NCI-H460 (cell line): ENCODE measurements around the gene NMNAT2. TPM values are rescaled to one million over a fixed set of nuclear protein-coding genes. Genes with fewer than 3 reads are reported as not detected.

Experiments
- DNase-seq: peaks from one replicate; pipeline ENCODE4 v3.0.0-alpha.2; 2016; ENCODE audit warnings: low read depth; ENCODE audit errors: extremely low read depth
- total RNA-seq: library from RNA; depleted of rRNA; stranded (reverse); fragments of >200 nt; shearing (Covaris generic); gene quantifications from 2 replicates; pipeline ENCODE4 v1.2.3, GENCODE V29; 2014

Gene NMNAT2
- total RNA-seq, 1 experiment from 2014 or later: 5.3 TPM

DNA sequence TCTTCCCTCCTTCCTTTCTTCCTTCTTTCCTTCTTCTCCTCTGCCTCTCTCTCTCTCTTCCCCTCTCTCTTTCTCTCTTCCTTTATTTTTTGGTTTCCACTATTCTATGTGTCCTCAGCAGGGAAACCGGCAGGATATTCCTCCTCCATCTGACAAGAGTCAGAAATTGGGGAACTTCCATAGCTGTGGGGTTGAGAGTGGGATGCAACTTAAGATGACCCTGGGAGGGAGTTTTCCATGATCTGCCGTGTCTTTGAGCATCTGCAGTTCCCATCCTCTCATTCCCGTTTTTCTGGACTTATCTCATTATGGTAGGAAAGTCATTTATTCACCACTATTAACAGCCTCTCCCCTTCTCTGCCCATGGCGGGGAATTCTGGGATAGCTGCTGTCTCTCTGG lies 98.6 kb downstream of the NMNAT2 start:
- no peak for DNase-seq

DNA sequence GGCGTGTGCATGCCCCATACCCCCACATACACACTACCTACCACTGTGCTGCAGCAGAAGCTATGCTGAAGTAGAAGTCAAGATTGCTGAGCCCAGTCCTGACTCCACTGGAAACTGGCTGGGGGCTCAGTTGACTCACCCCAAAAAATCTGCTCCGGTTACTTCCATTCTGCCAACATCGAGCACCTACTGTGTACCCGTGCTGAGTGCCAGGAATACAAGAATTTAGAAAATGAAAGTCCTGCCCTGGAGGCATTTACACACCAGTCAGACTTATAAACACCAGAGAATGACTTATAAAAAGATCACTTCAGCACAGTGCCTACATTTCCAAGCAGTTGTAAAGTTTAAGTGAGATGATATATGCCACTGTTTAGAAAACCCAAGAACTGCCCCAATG lies 99.1 kb downstream of the NMNAT2 start:
- DNase-seq: no peak

DNA sequence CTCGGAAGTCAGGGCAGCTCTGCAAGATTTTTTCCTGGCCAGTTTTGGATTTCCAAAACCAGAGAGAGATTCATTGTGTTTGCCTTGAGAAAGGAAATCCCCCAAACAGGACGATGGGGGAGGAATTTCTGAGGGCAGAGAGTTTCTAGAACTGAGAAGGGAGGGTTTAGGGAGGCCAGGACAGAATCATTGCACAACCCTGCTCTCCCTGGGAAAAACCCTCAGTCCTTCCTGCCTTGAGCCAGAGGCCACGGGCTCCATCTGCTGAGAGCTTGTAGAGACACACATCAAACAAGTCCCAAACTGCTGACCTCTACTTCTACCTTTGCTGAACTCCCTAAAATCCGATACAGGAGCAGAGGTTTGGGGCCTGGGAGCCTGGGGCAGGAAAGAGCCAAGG lies 99.7 kb downstream of the NMNAT2 start:
- peak; percentile 86 for DNase-seq

DNA sequence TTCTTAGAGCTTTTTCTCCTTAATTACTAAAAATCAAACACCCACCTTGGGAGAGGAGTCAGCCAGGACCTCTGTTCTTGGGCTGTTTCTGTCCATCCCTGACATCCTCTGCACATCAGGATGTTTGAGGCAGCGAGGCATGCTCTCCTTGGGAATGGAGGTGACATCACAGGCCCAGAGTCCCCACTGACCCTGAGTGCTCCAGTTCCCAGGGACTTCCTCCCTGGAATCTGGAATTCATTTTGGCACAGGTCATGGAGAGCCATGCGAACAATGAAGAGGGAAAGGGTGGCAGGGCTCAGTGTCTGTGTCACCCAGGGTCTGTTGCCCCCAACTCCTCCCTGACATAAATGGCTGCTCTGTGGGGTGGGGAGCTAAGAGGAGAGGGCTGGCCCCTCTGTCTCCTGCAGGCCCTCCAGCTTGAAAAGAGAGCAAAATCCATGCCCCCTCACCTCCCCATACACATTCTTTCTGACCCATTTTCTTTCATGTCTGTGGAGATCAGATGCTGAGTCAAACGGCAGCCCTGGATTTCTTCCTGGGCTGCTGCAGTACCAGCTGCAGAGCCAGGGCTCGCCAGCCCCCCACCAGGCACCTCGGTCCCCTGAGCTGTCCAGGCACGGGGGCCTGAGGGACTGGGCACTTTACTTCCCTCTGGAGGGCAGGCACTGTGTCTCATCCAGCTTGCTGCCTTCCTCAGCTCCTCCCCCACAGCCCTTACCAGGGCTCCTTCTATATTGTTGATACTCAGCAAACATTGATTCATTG lies 102.0 kb downstream of the NMNAT2 start:
- DNase-seq: no peak

DNA sequence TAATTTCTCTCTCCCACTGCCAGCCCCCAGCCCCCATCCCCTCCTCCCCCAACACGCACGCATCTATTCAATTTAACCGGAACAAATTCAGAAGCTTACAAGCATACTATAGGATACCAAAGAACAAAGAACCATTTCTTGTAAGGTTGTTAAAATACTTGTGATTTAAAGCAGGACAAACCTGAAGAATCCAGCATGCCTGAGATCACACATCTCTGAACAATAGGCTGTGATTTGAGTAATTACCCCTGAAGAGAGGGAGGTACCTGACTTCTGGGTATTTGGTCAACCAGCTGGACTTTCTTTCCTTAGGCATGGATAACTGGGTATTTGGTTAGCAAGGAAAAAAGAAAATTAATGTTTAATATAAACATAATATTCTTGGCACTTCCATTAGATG lies 105.1 kb downstream of the NMNAT2 start:
- DNase-seq: no peak

DNA sequence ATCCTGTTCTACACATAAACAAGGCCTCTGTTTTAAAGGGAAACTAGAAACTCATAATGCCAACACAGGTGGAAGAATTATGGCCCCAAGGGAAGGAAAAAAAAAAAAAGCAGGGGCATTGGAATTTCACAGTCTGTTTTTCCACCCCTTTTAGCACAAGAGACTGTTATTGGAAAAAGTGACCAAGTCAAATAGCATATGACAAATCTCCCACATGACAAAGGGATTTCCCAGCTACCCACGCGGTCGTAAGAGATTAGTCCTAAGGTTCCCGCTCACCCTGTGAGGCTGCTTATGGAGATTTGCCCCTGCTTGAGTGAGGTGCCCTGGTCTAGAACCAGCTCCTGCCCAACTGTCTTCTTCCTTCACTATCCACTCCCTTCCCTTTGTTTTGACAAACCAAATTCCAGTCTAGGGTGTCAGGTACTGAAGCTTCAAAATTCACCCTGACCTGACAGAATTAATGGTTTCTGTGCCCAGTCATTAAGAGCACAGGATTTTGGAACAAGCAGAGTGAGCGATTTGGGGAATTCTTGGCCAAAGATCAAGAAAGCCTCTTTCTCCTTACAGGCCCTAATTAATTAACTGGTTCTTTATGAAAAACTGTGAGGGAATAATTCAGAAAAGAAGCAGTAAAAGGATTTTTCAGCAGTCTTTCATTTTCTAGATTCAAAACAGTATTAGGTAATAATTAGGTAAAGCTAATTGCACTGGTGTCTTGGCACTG lies 107.3 kb downstream of the NMNAT2 start:
- DNase-seq: no peak

DNA sequence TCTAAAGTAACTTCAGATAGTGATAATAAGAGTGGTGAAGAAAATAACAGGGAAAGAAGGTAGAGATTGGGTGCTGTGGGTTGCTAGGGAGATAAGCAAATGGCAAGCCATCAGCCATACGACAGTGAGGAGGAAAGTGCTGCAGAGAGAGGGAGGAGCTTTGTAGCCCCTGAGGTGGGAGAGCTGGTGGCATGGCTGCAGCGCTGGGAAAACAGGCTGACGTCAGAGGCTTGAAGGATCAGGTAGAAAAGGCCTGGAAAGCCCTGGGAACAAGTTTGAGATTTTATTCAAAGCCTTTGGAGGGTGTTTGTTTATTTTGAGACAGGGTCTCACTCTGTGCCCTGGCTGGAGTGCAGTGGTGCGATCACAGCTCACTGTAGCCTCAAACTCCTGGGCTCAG lies 109.5 kb downstream of the NMNAT2 start:
- no peak for DNase-seq

DNA sequence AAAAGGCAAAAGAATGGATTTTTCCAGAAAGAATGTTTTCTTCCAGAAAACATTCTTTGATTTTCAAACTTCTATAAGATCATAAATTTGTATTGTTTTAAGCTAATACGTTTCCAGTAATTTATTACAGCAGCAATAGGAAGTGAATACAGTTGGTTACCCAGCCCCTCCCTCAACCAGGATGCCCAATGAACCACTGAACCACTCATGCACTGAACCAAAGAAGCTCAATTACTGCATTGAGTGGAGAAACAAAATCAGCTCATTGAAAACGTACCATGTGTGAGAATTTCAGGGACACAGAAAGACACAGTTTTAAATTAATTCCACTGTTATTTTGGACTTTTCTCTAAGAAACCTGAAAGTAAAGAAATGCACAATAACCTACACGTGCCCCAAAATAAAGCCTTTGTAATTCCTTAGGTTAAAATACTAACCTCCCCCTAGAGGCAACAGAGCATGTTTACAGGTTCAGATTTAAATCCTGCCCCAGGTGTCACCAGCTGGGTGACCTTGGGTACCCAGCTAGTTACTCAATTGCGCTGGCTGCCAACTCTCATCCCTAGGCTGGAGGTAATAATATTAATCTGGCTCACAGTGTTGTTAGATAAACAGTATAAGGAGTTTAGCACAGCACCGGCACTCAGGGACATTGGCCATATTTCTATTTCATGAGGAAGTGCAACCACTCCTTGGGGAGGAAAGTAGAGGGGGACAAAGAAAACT lies 111.7 kb downstream of the NMNAT2 start:
- DNase-seq: peak; percentile 12

DNA sequence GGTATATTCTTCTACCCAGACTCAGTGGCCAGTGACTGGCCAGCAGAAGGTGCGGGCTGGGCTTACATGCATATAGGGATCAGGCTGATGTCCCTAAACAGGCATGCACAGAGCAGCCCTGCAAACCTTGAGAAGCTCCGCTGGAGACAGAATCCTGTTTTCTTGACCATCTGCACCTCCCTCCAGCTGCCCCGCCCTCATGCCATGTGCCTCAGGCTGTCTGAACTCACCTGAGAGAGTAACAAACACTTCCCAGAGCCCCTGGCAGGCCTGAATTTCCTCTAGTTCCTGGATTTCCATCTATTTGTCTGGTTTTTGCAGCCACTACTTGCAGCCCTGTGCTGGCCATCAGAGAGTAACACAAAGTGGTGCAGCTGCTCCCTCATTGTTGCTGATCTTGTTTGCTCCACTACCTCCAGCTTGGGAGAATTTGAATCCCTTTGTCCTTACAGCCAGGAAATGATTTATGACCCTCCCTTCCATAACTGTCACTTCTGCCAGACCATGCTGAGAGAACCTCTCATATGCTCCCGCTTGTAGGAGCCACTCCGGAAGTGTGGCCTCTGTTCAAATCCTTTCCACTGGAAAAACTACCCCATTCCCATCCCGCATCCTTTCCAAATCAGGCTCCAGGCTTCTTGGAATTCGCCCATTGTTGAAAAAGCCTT lies 113.6 kb downstream of the NMNAT2 start:
- DNase-seq: no peak

DNA sequence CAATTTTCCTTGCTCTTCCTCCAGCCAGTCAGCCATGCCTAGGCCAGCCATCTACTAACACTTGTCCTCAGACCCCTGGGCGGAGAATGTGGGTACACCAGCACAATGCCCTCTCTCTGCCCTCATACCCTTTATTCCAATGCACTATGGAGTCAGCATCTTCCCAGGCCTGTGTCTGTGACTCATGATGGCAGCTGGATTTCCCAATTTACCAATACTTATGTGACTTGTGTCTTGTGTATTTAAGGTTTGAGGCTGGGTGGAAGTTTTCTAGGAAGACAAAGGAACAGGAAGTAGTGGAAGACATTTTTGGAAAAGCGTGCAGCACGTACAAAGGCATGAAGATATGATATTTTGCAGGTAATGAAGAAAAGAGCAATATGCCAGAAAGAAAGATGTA lies 114.3 kb downstream of the NMNAT2 start:
- DNase-seq: no peak

DNA sequence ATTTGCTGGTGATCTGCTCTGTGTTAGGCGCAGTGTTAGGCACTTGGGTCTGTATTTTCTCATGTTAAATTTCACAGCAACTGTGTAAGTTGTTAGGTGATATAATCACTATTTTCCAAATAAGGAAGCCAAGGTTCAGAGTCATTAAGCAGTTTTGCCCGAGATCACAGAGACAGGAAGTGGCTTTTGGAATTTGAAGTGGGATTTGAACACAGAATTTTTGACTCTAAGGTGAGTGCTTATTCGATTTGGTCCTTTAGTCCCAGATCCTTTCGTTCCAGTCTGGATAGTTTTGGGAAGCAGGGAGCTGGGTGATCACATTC lies 114.9 kb downstream of the NMNAT2 start:
- no peak for DNase-seq

DNA sequence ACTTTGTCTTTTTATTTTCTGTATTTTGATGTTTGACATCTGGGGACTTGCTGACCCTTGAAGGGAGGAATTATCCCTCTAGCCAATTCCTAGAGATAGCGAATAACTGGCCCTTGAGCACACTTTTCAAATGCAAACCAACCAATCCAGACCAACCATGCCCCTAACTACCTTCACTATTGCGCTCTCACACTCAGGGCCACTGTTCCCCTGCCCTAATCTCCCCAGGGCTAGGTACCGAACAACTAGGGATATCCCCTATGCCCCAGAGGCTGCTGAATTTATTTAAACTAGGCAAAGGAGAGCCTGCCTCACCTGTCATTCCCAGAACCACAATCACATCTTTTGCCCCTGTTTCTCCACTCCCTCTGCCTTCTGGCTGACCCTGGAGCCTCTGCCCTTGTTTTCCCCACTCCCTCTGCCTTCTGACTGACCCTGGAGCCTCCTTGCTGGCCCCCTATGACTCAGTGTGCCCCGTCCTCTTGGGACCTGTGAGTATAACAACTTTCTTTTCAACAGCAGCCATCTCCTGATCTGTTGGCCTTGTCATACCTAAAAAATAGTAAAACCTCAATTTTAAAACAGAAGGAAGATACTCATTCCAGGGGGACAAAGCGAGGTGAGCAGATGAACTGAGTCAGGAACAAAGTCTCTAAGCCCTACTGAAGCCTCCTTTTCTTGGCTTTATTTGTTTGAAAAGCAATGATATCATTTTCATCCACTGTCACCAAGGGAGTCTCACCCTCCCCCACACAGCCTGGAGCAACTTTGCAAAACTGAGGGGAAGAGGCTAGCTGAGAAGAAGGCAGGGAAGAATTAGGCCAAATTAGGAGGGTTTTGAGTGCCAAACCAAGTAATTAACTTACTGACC lies 115.5 kb downstream of the NMNAT2 start:
- DNase-seq: no peak

DNA sequence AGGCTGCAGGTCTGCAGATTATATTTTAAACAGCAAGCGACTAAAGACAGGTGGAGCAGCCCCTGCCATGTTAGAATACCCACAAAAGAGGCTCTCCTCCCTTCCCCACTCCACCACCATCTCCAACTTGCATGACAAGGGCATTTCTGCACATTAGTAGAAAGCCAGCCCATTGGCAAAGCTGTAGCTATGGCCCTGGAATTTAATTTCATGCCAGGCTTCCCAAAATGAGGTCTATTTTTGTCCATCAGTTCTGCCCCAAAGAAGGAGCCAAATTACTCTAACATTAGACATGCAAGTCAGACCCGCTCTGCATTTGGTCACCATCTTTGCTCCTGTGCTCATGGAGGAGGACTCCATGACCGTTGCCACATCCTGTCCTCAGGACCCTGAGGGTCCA lies 116.9 kb downstream of the NMNAT2 start:
- DNase-seq: no peak

DNA sequence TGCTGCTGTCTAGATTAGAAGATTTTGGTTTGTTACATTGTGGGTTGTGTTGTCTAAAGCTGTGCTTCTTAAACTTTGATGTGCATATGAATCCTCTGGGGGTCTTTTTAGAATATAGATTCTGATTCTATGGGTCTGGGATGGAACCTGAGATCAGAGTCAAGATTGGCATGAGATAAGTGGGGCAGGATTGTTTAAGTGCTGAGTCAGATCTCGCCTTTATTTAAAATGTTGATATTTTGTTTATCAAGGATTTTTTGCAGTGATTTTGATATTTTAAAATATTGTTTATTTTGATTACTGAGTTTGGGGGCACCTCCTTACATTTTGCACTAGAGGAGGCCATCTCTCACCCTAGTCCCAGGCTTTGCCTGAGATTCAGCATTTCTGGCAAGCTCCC lies 117.4 kb downstream of the NMNAT2 start:
- no peak for DNase-seq

DNA sequence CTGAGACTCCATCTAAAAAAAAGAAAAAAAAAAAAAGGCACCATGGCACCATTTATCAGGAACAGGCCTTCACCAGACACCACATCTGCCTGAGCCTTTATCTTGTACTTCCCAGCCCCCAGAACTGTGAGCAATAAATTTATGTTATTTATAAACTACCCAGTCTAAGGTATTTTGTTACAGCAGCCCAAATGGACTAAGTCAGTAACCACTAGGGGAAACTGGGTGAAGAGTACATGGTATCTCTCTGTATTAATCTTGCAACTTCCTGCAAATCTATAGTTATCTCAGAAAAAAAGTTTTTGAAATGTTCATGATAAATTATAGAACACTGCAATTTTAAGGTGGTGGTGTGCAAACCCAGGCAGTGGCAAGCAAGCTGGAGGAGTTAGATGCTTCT lies 117.8 kb downstream of the NMNAT2 start:
- no peak for DNase-seq

DNA sequence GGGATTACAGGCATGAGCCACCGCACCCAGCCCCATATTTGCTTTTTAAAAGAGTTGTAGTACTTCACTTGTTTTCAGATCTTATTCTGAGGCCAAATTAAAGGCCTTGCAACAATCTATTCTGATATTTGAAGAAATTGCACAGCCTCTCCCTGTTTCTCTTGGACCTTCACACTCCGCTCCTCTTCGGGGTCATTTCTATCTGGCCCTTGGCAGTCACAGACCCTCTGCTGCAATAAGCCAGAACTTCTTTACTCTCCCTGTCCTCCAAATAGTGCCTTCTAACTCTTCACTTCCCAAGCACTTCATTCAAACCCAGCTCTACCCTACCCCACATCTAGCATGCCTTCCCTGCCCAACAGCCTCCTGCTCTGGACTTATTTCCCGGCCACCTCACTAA lies 121.4 kb downstream of the NMNAT2 start:
- DNase-seq: no peak

DNA sequence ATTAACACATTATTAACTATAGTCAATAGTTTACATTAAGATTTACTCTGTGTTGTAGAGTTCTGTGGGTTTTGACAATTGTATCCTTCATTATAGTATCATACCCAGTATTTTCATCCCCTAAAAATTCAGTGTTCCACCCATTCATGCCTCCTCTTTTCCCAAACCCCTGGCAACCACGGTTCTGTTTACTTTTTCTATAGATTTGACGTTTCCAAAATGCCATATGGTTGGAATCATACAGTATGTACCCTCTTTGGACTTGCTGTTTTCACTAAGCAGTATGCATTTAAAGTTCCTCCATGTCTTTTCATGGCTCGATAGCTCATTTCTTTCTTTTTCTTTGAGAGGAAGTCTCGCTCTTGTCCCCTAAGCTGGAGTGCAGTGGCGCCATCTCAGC lies 122.7 kb downstream of the NMNAT2 start:
- no peak for DNase-seq

DNA sequence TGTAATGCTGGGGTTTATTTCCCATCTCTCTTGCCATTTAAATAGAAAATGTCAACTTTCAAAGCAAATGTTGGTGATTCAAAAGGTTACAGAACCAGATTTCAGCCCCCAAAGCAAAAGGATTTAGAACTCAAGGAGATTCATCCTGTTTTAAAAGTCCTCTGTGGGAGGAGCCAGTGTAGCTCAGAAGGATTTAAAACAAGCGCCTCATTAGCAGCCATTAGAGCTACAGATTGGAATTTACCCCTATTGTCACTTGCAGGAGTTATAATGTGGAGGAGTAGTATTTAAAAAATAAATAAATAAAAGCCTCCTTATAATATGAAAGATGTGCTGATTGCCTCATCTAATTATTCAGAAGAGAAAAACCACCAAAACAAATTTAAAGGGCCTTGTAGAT lies 124.3 kb downstream of the NMNAT2 start:
- DNase-seq: no peak

DNA sequence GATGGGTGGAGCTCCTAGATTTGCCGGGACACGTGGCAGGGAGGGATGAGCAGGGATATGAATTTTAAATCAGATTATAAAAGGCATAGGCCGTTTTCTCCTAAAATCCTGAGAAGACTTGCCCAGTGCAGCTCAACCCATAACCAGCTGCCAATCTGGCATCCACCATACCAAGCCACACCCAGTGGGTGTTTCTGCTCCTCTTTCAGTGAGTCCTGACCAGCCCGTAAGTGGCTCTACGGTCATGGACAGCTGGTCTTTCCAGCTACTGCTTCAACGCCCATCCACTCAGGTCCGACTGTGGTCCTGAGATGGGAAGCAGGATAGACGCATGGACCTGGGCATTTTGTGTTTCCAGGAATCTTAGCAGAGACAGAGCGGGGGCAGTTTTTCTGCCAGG lies 124.9 kb downstream of the NMNAT2 start:
- no peak for DNase-seq

DNA sequence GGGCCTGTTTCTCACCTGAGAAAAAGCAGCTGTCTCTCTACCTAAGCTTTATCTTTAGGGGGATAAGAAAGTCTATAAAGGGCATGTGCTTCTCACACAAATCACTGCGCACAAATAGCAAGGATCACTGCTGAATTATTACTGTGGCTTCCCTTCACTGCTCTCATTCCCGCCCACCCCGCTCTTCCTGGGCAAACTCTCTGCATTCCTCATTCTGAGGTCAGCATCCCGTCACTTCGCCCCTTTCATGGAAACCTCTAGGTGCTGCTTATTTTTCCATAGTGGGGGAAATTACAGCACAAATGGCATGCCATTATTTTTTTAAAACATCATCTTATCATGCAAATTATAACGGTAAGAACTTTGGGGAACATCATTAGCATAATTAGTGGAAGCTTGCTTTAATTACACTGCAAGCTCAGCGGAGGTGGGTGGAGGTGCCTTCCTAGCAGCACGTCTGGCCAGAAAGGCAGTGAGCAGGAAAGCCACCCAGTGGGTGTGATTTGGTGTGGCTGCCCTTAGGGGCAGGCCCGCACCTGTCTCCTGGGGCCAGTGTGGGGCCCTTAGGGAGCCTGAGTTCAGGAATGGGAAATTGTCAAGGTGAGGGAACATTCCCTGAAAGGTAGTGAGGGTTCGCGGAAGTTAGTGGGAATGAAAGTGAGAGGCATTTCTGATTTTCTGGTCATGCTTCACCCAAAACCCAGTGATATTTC lies 126.2 kb downstream of the NMNAT2 start:
- DNase-seq: no peak
